Endothelial cell of hepatic sinusoid (primary cell): Measurements from ENCODE around the gene MAP2K5.

Experiments used
- in situ Hi-C: cut with HindIII; loops from 2 replicates; pipeline ENCODE4 v1.10.0; 2017; ENCODE audit warnings: low sequenced_read_pairs

MAP2K5 gene

GRCh38 chr15:67542420-67543347 is at the start of gene MAP2K5:
MAP2K5 (plus strand) TSS chr15:67542703; CDS start chr15:67543336, 633 bp downstream.
- in situ Hi-C loops: no loop called here

- in situ Hi-C loops: no loop called here
Observed at GRCh38 chr15:67495585-67495984, 46.9 kb upstream of the MAP2K5 start.

GRCh38 chr15:67501177-67501835 is 41.2 kb upstream of the MAP2K5 start:
- in situ Hi-C loops: no loop called here

- in situ Hi-C loops: no loop called here
Observed at GRCh38 chr15:67501836-67502461, 40.6 kb upstream of the MAP2K5 start.

GRCh38 chr15:67504056-67504455 is 38.4 kb upstream of the MAP2K5 start:
- in situ Hi-C loops: no loop called here

GRCh38 chr15:67504796-67505195 is 37.7 kb upstream of the MAP2K5 start:
- in situ Hi-C loops: no loop called here

- in situ Hi-C loops: no loop called here
Observed at GRCh38 chr15:67505675-67506572, 36.6 kb upstream of the MAP2K5 start.

GRCh38 chr15:67506775-67507747 is 35.4 kb upstream of the MAP2K5 start:
- in situ Hi-C loops: no loop called here

- in situ Hi-C loops: no loop called here
Observed at GRCh38 chr15:67508407-67508806, 34.1 kb upstream of the MAP2K5 start.

- in situ Hi-C loops: no loop called here
Observed at GRCh38 chr15:67509918-67510317, 32.6 kb upstream of the MAP2K5 start.

GRCh38 chr15:67510597-67511190 is 31.8 kb upstream of the MAP2K5 start:
- in situ Hi-C loops: no loop called here

- in situ Hi-C loops: no loop called here
Observed at GRCh38 chr15:67511606-67512005, 30.9 kb upstream of the MAP2K5 start.

- in situ Hi-C loops: no loop called here
Observed at GRCh38 chr15:67512140-67512539, 30.4 kb upstream of the MAP2K5 start.

GRCh38 chr15:67512933-67513714 is 29.4 kb upstream of the MAP2K5 start:
- in situ Hi-C loops: no loop called here

GRCh38 chr15:67515090-67515489 is 27.4 kb upstream of the MAP2K5 start:
- in situ Hi-C loops: no loop called here

GRCh38 chr15:67515557-67515956 is 26.9 kb upstream of the MAP2K5 start:
- in situ Hi-C loops: no loop called here

- in situ Hi-C loops: no loop called here
Observed at GRCh38 chr15:67520321-67521028, 22.0 kb upstream of the MAP2K5 start.
